GM12874 (cell line): ENCODE measurements around the gene TIGD2.

ENCODE experiments used
- TF ChIP-seq, protein P1 (sequence below): IDR thresholded peaks from 2 replicates; pipeline ENCODE4 v1.5.1; 2011; ENCODE audit warnings: low read depth, mild to moderate bottlenecking, control low read depth, low read length, moderate library complexity; ENCODE audit not compliant: insufficient read depth

TIGD2 gene

GRCh38 chr4:89108091-89108490, 3.2 kb upstream of the TIGD2 start:
- TF ChIP-seq, protein P1, sequence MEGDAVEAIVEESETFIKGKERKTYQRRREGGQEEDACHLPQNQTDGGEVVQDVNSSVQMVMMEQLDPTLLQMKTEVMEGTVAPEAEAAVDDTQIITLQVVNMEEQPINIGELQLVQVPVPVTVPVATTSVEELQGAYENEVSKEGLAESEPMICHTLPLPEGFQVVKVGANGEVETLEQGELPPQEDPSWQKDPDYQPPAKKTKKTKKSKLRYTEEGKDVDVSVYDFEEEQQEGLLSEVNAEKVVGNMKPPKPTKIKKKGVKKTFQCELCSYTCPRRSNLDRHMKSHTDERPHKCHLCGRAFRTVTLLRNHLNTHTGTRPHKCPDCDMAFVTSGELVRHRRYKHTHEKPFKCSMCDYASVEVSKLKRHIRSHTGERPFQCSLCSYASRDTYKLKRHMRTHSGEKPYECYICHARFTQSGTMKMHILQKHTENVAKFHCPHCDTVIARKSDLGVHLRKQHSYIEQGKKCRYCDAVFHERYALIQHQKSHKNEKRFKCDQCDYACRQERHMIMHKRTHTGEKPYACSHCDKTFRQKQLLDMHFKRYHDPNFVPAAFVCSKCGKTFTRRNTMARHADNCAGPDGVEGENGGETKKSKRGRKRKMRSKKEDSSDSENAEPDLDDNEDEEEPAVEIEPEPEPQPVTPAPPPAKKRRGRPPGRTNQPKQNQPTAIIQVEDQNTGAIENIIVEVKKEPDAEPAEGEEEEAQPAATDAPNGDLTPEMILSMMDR: no peak

GRCh38 chr4:89109841-89110540, 1.3 kb upstream of the TIGD2 start:
- TF ChIP-seq, protein P1: no peak

GRCh38 chr4:89110541-89110985, 770 bp upstream of the TIGD2 start:
- TF ChIP-seq, protein P1: no peak

GRCh38 chr4:89111833-89112563, 665 bp downstream of the TIGD2 start:
- TF ChIP-seq, protein P1: no peak

GRCh38 chr4:89113415-89113814, 2.1 kb downstream of the TIGD2 start:
- TF ChIP-seq, protein P1: no peak

- TF ChIP-seq, protein P1: no peak
Observed at GRCh38 chr4:89114100-89114499, 2.8 kb downstream of the TIGD2 start.

DNA sequence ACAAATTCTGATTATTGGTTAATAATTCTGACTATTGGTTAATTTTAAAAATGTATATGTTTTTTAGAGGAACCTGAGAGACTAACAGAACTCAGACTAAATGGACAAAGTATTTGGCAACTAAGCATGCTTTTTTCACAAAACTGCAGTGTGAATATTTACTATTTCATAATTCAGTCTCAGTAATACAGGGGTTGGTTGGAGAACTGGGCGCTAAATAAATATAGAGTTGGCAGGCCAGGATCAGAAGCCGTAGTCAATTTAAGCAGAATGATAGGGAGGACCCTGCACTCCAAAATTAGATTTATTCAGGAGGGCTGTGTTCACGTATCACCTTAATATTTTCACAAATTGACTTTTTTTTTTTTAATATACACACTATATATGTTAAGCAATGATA, 5.8 kb downstream of the TIGD2 start:
- TF ChIP-seq, protein P1: no peak
